ENCODE results near the gene ZNF574.

DNA sequence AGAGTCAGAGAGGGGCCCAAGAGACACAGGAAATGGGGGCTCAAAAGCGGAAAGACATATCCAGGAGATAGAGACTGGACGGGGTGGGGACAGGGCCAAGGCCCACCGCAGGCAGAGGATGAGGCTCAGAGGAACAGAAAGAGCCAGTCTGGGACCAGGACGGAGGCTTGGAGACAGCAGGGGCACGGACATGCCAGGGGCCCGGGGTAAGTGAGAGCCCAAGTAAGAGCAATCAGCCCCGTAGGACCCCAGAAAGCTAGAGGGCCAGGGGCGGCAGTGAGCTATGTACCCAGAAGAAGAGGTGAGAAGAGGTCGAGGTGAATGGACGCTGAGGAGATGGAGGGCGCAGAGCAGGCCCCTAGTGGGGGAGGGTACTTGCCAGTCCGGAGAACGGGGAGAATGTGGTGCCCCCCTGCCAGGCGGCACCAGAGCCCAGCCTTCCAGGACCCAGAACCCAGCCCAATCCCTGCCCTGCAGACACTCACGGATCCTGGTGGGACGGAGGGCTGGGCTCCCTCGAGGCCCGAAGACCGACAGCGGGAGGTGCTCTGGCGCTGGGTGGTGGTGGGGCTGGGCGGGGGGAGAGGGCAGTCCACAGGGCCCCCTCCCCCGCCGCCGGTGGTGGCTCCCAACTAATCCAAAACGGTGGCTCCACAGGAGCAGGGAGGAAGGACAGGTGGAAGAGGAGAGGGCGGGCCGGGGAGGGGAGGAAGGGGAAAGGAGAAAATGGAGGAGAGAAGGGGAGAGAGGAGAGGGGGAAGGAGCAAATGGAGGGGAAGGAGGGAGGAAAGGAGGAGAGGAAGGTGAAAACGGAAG lies 7.0 kb upstream of the ZNF574 start:
- TF ChIP-seq, protein P1, sequence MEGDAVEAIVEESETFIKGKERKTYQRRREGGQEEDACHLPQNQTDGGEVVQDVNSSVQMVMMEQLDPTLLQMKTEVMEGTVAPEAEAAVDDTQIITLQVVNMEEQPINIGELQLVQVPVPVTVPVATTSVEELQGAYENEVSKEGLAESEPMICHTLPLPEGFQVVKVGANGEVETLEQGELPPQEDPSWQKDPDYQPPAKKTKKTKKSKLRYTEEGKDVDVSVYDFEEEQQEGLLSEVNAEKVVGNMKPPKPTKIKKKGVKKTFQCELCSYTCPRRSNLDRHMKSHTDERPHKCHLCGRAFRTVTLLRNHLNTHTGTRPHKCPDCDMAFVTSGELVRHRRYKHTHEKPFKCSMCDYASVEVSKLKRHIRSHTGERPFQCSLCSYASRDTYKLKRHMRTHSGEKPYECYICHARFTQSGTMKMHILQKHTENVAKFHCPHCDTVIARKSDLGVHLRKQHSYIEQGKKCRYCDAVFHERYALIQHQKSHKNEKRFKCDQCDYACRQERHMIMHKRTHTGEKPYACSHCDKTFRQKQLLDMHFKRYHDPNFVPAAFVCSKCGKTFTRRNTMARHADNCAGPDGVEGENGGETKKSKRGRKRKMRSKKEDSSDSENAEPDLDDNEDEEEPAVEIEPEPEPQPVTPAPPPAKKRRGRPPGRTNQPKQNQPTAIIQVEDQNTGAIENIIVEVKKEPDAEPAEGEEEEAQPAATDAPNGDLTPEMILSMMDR (IDR thresholded peaks at IDR 0.05) = no peak
- no peak for TF ChIP-seq POLR2A (IDR thresholded peaks at IDR 0.05)
